Activated CD4-positive, alpha-beta T cell treated with anti-CD3 and anti-CD28 coated beads for 1 hour (primary cell): ENCODE data around the gene ST6GALNAC3.

ENCODE experiments used
- DNase-seq: peaks from one replicate; pipeline ENCODE4 v3.0.0-alpha.2; 2020

ST6GALNAC3 gene

GRCh38 chr1:76256289-76257223, 182.0 kb downstream of the ST6GALNAC3 start:
- DNase-seq = no peak

- DNase-seq = no peak
Observed at GRCh38 chr1:76257823-76258222, 183.3 kb downstream of the ST6GALNAC3 start.

- DNase-seq = no peak
Observed at GRCh38 chr1:76259270-76259669, 184.7 kb downstream of the ST6GALNAC3 start.

GRCh38 chr1:76260279-76260678, 185.7 kb downstream of the ST6GALNAC3 start:
- no peak for DNase-seq

GRCh38 chr1:76262601-76263000, 188.1 kb downstream of the ST6GALNAC3 start:
- no peak for DNase-seq

GRCh38 chr1:76264642-76265041, 190.1 kb downstream of the ST6GALNAC3 start:
- DNase-seq = no peak

- DNase-seq = no peak
Observed at GRCh38 chr1:76266762-76267161, 192.2 kb downstream of the ST6GALNAC3 start.

GRCh38 chr1:76267631-76268030, 193.1 kb downstream of the ST6GALNAC3 start:
- no peak for DNase-seq

GRCh38 chr1:76268341-76268740, 193.8 kb downstream of the ST6GALNAC3 start:
- no peak for DNase-seq

- no peak for DNase-seq
Observed at GRCh38 chr1:76269155-76269554, 194.6 kb downstream of the ST6GALNAC3 start.

GRCh38 chr1:76274302-76274701, 199.8 kb downstream of the ST6GALNAC3 start:
- no peak for DNase-seq

GRCh38 chr1:76274718-76275117, 200.2 kb downstream of the ST6GALNAC3 start:
- DNase-seq = no peak

- no peak for DNase-seq
Observed at GRCh38 chr1:76278711-76279100, 204.2 kb downstream of the ST6GALNAC3 start.

GRCh38 chr1:76279101-76279748, 204.7 kb downstream of the ST6GALNAC3 start:
- DNase-seq = no peak

GRCh38 chr1:76281306-76281705, 206.8 kb downstream of the ST6GALNAC3 start:
- no peak for DNase-seq

- no peak for DNase-seq
Observed at GRCh38 chr1:76284842-76285241, 210.3 kb downstream of the ST6GALNAC3 start.

GRCh38 chr1:76285578-76286135, 211.1 kb downstream of the ST6GALNAC3 start:
- no peak for DNase-seq

GRCh38 chr1:76287917-76288316, 213.4 kb downstream of the ST6GALNAC3 start:
- no peak for DNase-seq

GRCh38 chr1:76288758-76289483, 214.4 kb downstream of the ST6GALNAC3 start:
- DNase-seq = no peak

GRCh38 chr1:76289692-76290091, 215.1 kb downstream of the ST6GALNAC3 start:
- DNase-seq = no peak

- no peak for DNase-seq
Observed at GRCh38 chr1:76290271-76290670, 215.7 kb downstream of the ST6GALNAC3 start.

GRCh38 chr1:76291191-76291590, 216.6 kb downstream of the ST6GALNAC3 start:
- DNase-seq = no peak

- no peak for DNase-seq
Observed at GRCh38 chr1:76291737-76292136, 217.2 kb downstream of the ST6GALNAC3 start.
